GM23338 (cell line): ENCODE data around the gene SPAG16. TPM values are rescaled to one million over a fixed set of nuclear protein-coding genes. Genes with fewer than 3 reads are reported as not detected.

Source experiments
- ATAC-seq: fragments of 200-7000 bp; cut with Tn5 transposase; 3 replicates; pipeline ENCODE4 v1.9.1; 2020
- DNase-seq: peaks from one replicate; pipeline ENCODE4 v3.0.0-alpha.2; 2015; ENCODE audit warnings: low spot score
- H2AFZ ChIP-seq: fragments of 200-600 bp; sonication (generic); 2 replicates; pipeline ENCODE4 v1.8.0; 2016; ENCODE audit warnings: antibody characterized with exemption, mild to moderate bottlenecking, moderate library complexity
- H3F3A ChIP-seq: fragments of 200-600 bp; sonication (generic); replicated peaks from 2 replicates; pipeline ENCODE4 v1.8.0; 2017; ENCODE audit warnings: antibody characterized with exemption, mixed run types, low read depth
- H3K27ac ChIP-seq: fragments of 200-600 bp; sonication (generic); 2 replicates; pipeline ENCODE4 v1.6.1; 2016; ENCODE audit warnings: low read depth
- H3K27me3 ChIP-seq: fragments of 200-600 bp; sonication (generic); 2 replicates; pipeline ENCODE4 v1.8.0; 2016; ENCODE audit warnings: mild to moderate bottlenecking, mixed run types, moderate library complexity; ENCODE audit not compliant: insufficient read depth
- H3K36me3 ChIP-seq: fragments of 200-600 bp; sonication (generic); 2 replicates; pipeline ENCODE4 v1.8.0; 2016; ENCODE audit warnings: mild to moderate bottlenecking; ENCODE audit not compliant: insufficient read depth
- H3K4me1 ChIP-seq: fragments of 200-600 bp; sonication (generic); 2 replicates; pipeline ENCODE4 v1.8.0; 2016; ENCODE audit warnings: mild to moderate bottlenecking, moderate library complexity; ENCODE audit not compliant: insufficient read depth
- H3K4me2 ChIP-seq: fragments of 200-600 bp; sonication (generic); 2 replicates; pipeline ENCODE4 v1.7.1; 2017; ENCODE audit warnings: mixed run types
- H3K4me3 ChIP-seq: fragments of 200-600 bp; sonication (generic); 2 replicates; pipeline ENCODE4 v1.6.1; 2016; ENCODE audit warnings: mixed run types
- H3K79me2 ChIP-seq: fragments of 200-600 bp; sonication (generic); replicated peaks from 2 replicates; pipeline ENCODE4 v1.8.0; 2017; ENCODE audit warnings: mild to moderate bottlenecking; ENCODE audit not compliant: insufficient read depth
- H3K9me2 ChIP-seq: fragments of 200-600 bp; sonication (generic); 2 replicates; pipeline ENCODE4 v1.8.0; 2017; ENCODE audit not compliant: insufficient read depth
- H4K20me1 ChIP-seq: fragments of 200-600 bp; sonication (generic); replicated peaks from 2 replicates; pipeline ENCODE4 v1.8.0; 2017; ENCODE audit warnings: mild to moderate bottlenecking; ENCODE audit not compliant: insufficient read depth
- H3K27ac Mint-ChIP-seq: 2 replicates; pipeline ENCODE4 v1.8.0; 2020; ENCODE audit warnings: inconsistent platforms, mild to moderate bottlenecking, moderate library complexity, mixed read lengths
- H3K27me3 Mint-ChIP-seq: 3 replicates; pipeline ENCODE4 v1.8.0; 2022; ENCODE audit warnings: low read depth, mild to moderate bottlenecking, moderate library complexity, mixed read lengths, inconsistent platforms; ENCODE audit not compliant: insufficient read depth, poor library complexity
- H3K36me3 Mint-ChIP-seq: 3 replicates; pipeline ENCODE4 v1.8.0; 2021; ENCODE audit warnings: low read depth, mild to moderate bottlenecking, inconsistent platforms, moderate library complexity, mixed read lengths
- H3K4me1 Mint-ChIP-seq: 3 replicates; pipeline ENCODE4 v1.8.0; 2020; ENCODE audit warnings: mild to moderate bottlenecking, inconsistent platforms, mixed read lengths
- H3K4me3 Mint-ChIP-seq: 3 replicates; pipeline ENCODE4 v1.8.0; 2021; ENCODE audit warnings: moderate library complexity, mild to moderate bottlenecking, inconsistent platforms, mixed read lengths
- H3K9me3 Mint-ChIP-seq: 3 replicates; pipeline ENCODE4 v1.8.0; 2020; ENCODE audit warnings: moderate library complexity, mild to moderate bottlenecking, inconsistent platforms, mixed read lengths
- CREB1 ChIP-seq: fragments of 250-450 bp; sonication (Bioruptor Pico); IDR thresholded peaks from 2 replicates; pipeline ENCODE4 v1.5.0; 2020; ENCODE audit warnings: low read depth, mild to moderate bottlenecking, moderate library complexity
- CTCF ChIP-seq, 2 experiments: fragments of 200-600 bp in 1 of 2; sonication (generic) in 1 of 2; conservative IDR thresholded peaks; 2 replicates each; pipeline versions ENCODE4 v1.5.1 to v1.6.1; 2016 to 2017; ENCODE audit warnings: antibody characterized with exemption in 2 of 2, low read depth in 2 of 2, mild to moderate bottlenecking in 2 of 2, moderate library complexity in 1 of 2
- EZH2 ChIP-seq: fragments of 200-600 bp; sonication (generic); IDR thresholded peaks from one replicate; pipeline ENCODE4 v1.8.0; 2017; ENCODE audit warnings: antibody characterized with exemption, mild to moderate bottlenecking, low read depth; ENCODE audit not compliant: unreplicated experiment
- EZH2phosphoT487 ChIP-seq: fragments of 200-600 bp; sonication (generic); IDR thresholded peaks from one replicate; pipeline ENCODE4 v1.8.1; 2018; ENCODE audit warnings: antibody characterized with exemption; ENCODE audit not compliant: unreplicated experiment
- JUNB ChIP-seq: IDR thresholded peaks from one replicate; pipeline ENCODE4 v1.6.1; 2016; ENCODE audit warnings: antibody characterized with exemption; ENCODE audit not compliant: unreplicated experiment
- NANOG ChIP-seq: IDR thresholded peaks from 2 replicates; pipeline ENCODE4 v1.6.1; 2016; ENCODE audit warnings: antibody characterized with exemption, borderline replicate concordance
- POLR2AphosphoS5 ChIP-seq: IDR thresholded peaks from 2 replicates; pipeline ENCODE4 v1.6.1; 2016; ENCODE audit warnings: antibody characterized with exemption, low read depth
- REST ChIP-seq: IDR thresholded peaks from one replicate; pipeline ENCODE4 v1.6.1; 2018; ENCODE audit warnings: antibody characterized with exemption; ENCODE audit not compliant: unreplicated experiment
- STAT1 ChIP-seq: IDR thresholded peaks from one replicate; pipeline ENCODE4 v1.6.1; 2016; ENCODE audit warnings: antibody characterized with exemption; ENCODE audit not compliant: unreplicated experiment
- ZNF114 ChIP-seq: fragments of 250-450 bp; sonication (Bioruptor Pico); IDR thresholded peaks from 2 replicates; pipeline ENCODE4 v1.5.0; 2020; ENCODE audit warnings: mild to moderate bottlenecking, moderate library complexity
- ZNF331 ChIP-seq: fragments of 250-450 bp; sonication (Bioruptor Pico); IDR thresholded peaks from 2 replicates; pipeline ENCODE4 v1.5.0; 2020; ENCODE audit warnings: low read depth, mild to moderate bottlenecking, moderate library complexity
- ZNF462 ChIP-seq: fragments of 250-450 bp; sonication (Bioruptor Pico); IDR thresholded peaks from 2 replicates; pipeline ENCODE4 v1.5.0; 2020; ENCODE audit warnings: mild to moderate bottlenecking, moderate library complexity
- polyA plus RNA-seq: library from polyadenylated mRNA; unstranded; fragments of >200 nt; fragmentation: Nextera tagmentation; extraction: Ambion mirVana; gene quantifications from 2 replicates; pipeline ENCODE4 v1.2.1, GENCODE V29; 2016
- total RNA-seq: library from RNA; depleted of rRNA; stranded (reverse); fragments of >200 nt; shearing (Covaris generic); gene quantifications from 2 replicates; pipeline ENCODE4 v1.2.3, GENCODE V29; 2014
- TF ChIP-seq, protein P1 (sequence below): IDR thresholded peaks from 2 replicates; pipeline ENCODE4 v1.6.1; 2016; ENCODE audit warnings: antibody characterized with exemption

SPAG16 gene
- total and polyA plus RNA-seq, 2 experiments from 2014 or later, result 19.7 to 47.8 TPM

GRCh38 chr2:213792045-213792444 lies 507.8 kb downstream of the SPAG16 start:
- no peak for TF ChIP-seq CTCF (conservative IDR thresholded peaks at IDR 0.05; ENCODE audit: low read depth in 2 of 2)
- TF ChIP-seq ZNF114 (CRISPR knock-in tag), result no peak
- no peak for TF ChIP-seq EZH2
- no peak for TF ChIP-seq REST
- no peak for TF ChIP-seq POLR2AphosphoS5
- no peak for TF ChIP-seq ZNF462 (CRISPR knock-in tag)
- no peak for TF ChIP-seq CREB1 (CRISPR knock-in tag)
- TF ChIP-seq JUNB, result no peak
- TF ChIP-seq, protein P1, sequence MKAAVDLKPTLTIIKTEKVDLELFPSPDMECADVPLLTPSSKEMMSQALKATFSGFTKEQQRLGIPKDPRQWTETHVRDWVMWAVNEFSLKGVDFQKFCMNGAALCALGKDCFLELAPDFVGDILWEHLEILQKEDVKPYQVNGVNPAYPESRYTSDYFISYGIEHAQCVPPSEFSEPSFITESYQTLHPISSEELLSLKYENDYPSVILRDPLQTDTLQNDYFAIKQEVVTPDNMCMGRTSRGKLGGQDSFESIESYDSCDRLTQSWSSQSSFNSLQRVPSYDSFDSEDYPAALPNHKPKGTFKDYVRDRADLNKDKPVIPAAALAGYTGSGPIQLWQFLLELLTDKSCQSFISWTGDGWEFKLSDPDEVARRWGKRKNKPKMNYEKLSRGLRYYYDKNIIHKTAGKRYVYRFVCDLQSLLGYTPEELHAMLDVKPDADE, result no peak
- no peak for TF ChIP-seq STAT1
- no peak for TF ChIP-seq EZH2phosphoT487
- TF ChIP-seq ZNF331, result no peak
- TF ChIP-seq NANOG, result no peak
- no peaks in the 10 kb centered on the region for H3F3A ChIP-seq
- no peak for DNase-seq
- no peak overlapping the region for H2AFZ ChIP-seq
- no peaks in the 10 kb centered on the region for H3K79me2 ChIP-seq
- Mint-ChIP-seq H3K36me3 (no peaks in the 10 kb centered on the region), H3K27me3 (no peaks in the 10 kb centered on the region), H3K4me1 (no peaks in the 10 kb centered on the region), H3K4me3 (no peak overlapping the region), H3K27ac (no peak overlapping the region), H3K9me3 (no peaks in the 10 kb centered on the region)
- ATAC-seq, result no peak
- no peaks in the 10 kb centered on the region for H3K36me3 ChIP-seq
- no peaks in the 10 kb centered on the region for H3K9me2 ChIP-seq
- H3K4me3 ChIP-seq, result no peak overlapping the region
- no peak overlapping the region for H3K27ac ChIP-seq
- no peaks in the 10 kb centered on the region for H4K20me1 ChIP-seq
- no peaks in the 10 kb centered on the region for H3K27me3 ChIP-seq
- H3K4me2 ChIP-seq, result no peak overlapping the region
- no peaks in the 10 kb centered on the region for H3K4me1 ChIP-seq
